Activated B cell treated with CpG ODN at 0.5 μM for 24 hours (primary cell): Measurements from ENCODE around the gene CLEC12A. TPM values are rescaled to one million over a fixed set of nuclear protein-coding genes. Genes with fewer than 3 reads are reported as not detected.
"Not testable (repeated sequence)": the region's sequence is repeated elsewhere in the genome, so short reads cannot be mapped to it uniquely, and the experiment has no call there.

Source experiments
- ATAC-seq: fragments of 200-7000 bp; cut with Tn5 transposase; one replicate; pipeline ENCODE4 v1.10.0; 2021; ENCODE audit warnings: low read depth, mild to moderate bottlenecking, moderate library complexity
- CTCF ChIA-PET: fragments of 350-600 bp; sonication (Branson Sonifier 250); formaldehyde crosslinking; loops from one replicate; lab custom pipeline; 2021; ENCODE audit warnings: antibody characterized with exemption; lab: Charles Lee
- POLR2A ChIA-PET: fragments of 350-600 bp; sonication (Branson Sonifier 250); formaldehyde crosslinking; loops from one replicate; lab custom pipeline; 2021; ENCODE audit warnings: antibody characterized with exemption; lab: Charles Lee
- DNase-seq: peaks from one replicate; pipeline ENCODE4 v3.0.0; 2022
- H3K27ac Mint-ChIP-seq: one replicate; pipeline ENCODE4 v1.8.0; 2020; ENCODE audit warnings: mixed read lengths
- H3K27me3 Mint-ChIP-seq: one replicate; pipeline ENCODE4 v1.8.0; 2021; ENCODE audit warnings: mixed read lengths
- H3K36me3 Mint-ChIP-seq: one replicate; pipeline ENCODE4 v1.8.0; 2021; ENCODE audit warnings: low read depth, mixed read lengths
- H3K4me1 Mint-ChIP-seq: one replicate; pipeline ENCODE4 v1.8.0; 2021; ENCODE audit warnings: mixed read lengths
- H3K4me3 Mint-ChIP-seq: one replicate; pipeline ENCODE4 v1.8.0; 2020; ENCODE audit warnings: mild to moderate bottlenecking, mixed read lengths
- H3K9me3 Mint-ChIP-seq: one replicate; pipeline ENCODE4 v1.8.0; 2020; ENCODE audit warnings: mixed read lengths
- CTCF ChIP-seq: fragments of 200-600 bp; IDR thresholded peaks from one replicate; pipeline ENCODE4 v1.8.0; 2022; ENCODE audit warnings: antibody characterized with exemption, mild to moderate bottlenecking
- intact Hi-C: fragments of 100-400 bp; cut with micrococcal nuclease; formaldehyde crosslinking; loops from one replicate; pipeline ENCODE4 v1.15.1; 2024
- total RNA-seq: library from RNA; stranded (reverse); gene quantifications from 2 replicates; pipeline ENCODE4 v1.2.3, GENCODE V29; 2022

CLEC12A gene
- total RNA-seq, 1 donor from 2014 or later = not detected

- ChIA-PET CTCF (interaction anchor here (1.0 kb wide), 1 partner anchor 8 kb away, joined by 3 read pairs; no protein-coding TSS in a partner anchor), POLR2A (no interaction called here)
- ATAC-seq (no peak), DNase-seq (no peak)
- no peak for TF ChIP-seq CTCF
- Mint-ChIP-seq H3K27me3 (peaks cover 17% of the 10 kb centered on the region), H3K4me3 (no peak overlapping the region), H3K4me1 (no peaks in the 10 kb centered on the region), H3K36me3 (no peaks in the 10 kb centered on the region), H3K9me3 (no peaks in the 10 kb centered on the region), H3K27ac (no peak overlapping the region)
- intact Hi-C loops = no loop called here
Measured at GRCh38 chr12:10018386-10018785, 47.2 kb downstream of the CLEC12A start.

DNA sequence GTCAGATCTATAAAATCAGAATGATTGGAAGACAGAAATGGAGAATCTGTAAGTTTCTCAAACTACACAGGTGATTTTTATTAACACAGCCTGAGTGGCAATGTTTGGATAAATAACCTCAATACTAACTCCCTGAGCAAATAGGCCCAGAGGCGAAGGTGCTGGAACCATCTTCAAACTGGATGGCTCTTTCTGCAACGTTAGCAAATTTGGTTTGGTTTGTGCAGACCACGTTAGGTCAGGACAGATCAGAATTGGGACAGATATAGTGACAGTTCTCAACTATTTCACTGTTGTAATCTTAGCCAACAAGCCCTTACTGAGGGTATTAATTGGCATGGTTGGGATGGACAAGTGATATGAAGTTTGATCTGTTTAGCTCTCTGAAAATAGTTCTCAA is 50.1 kb downstream of the CLEC12A start:
- peaks cover 18% of the 10 kb centered on the region for H3K27me3 Mint-ChIP-seq
- H3K4me1 Mint-ChIP-seq = no peaks in the 10 kb centered on the region
- no peaks in the 10 kb centered on the region for H3K9me3 Mint-ChIP-seq
- POLR2A ChIA-PET = no interaction called here
- no peaks in the 10 kb centered on the region for H3K36me3 Mint-ChIP-seq
- no peak for DNase-seq
- CTCF ChIA-PET = no interaction called here
- H3K4me3 Mint-ChIP-seq = no peak overlapping the region
- ATAC-seq = no peak
- H3K27ac Mint-ChIP-seq = no peak overlapping the region
- TF ChIP-seq CTCF = no peak
- intact Hi-C loops = no loop called here

DNA sequence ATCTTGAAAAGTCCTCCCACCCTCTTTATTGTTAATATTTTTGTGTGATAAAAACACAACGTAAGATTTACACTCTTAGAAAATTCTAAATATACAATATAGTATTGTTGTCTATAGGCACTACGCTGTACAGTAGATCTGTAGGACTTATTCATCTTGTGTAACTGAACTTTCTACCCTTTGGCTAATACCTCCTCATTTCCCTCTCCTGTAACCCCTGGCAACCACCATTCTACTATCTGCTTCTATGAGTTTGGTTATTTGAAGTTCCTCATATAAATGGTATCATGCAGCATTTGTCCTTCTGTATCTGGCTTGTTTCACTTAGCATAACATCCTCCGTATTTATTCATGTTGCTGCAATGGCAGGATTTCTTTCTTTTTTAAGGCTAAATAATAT is 54.0 kb downstream of the CLEC12A start:
- CTCF ChIA-PET = interaction anchor here (0.6 kb wide), 1 partner anchor 17 kb away, joined by 3 read pairs; no protein-coding TSS in a partner anchor
- Mint-ChIP-seq H3K4me3 (no peak overlapping the region), H3K27me3 (peaks cover 21% of the 10 kb centered on the region), H3K4me1 (no peaks in the 10 kb centered on the region), H3K9me3 (no peaks in the 10 kb centered on the region), H3K27ac (no peak overlapping the region), H3K36me3 (no peaks in the 10 kb centered on the region)
- POLR2A ChIA-PET = no interaction called here
- intact Hi-C loops = no loop called here
- DNase-seq (no peak), ATAC-seq (no peak)
- no peak for TF ChIP-seq CTCF

GRCh38 chr12:10026666-10027065 is 55.5 kb downstream of the CLEC12A start:
- DNase-seq, H3K27ac Mint-ChIP-seq, H3K9me3 Mint-ChIP-seq, CTCF ChIA-PET, POLR2A ChIA-PET, intact Hi-C loops, ATAC-seq, H3K36me3 Mint-ChIP-seq, H3K4me1 Mint-ChIP-seq, H3K4me3 Mint-ChIP-seq: not testable (repeated sequence)
- peaks cover 17% of the 10 kb centered on the region for H3K27me3 Mint-ChIP-seq

DNA sequence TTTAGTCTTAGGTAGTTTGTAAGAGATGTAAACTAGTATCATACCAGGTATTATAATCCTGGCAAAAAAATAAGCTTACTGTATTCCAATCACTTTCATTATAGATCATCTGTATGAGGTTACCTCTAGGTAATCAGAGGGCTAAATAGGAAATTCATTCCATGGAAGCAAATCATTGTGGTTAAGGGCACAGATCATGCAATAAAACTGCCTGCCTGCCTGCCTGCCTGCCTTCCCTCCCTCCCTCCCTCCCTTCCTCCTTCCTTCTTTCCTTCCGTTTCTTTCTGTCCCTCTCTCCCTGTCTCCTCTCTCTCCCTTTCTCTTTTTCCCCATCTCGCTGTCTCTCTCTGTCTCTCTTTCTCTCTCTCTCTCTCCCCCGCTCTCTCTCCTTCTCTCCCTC is 56.1 kb downstream of the CLEC12A start:
- no peaks in the 10 kb centered on the region for H3K4me1 Mint-ChIP-seq
- intact Hi-C loops = no loop called here
- H3K4me3 Mint-ChIP-seq = no peak overlapping the region

More for the DNA sequence above, 56.1 kb downstream of the CLEC12A start:
- Mint-ChIP-seq H3K9me3 (no peaks in the 10 kb centered on the region), H3K36me3 (no peaks in the 10 kb centered on the region), H3K27ac (no peak overlapping the region), H3K27me3 (peaks cover 15% of the 10 kb centered on the region)
- no peak for ATAC-seq
- CTCF ChIA-PET = no interaction called here
- no peak for DNase-seq
- no peak for TF ChIP-seq CTCF
- POLR2A ChIA-PET = no interaction called here
